HUES64 (cell line): ENCODE results near the gene ARHGAP35.
"Not testable (repeated sequence)": the region's sequence is repeated elsewhere in the genome, so short reads cannot be mapped to it uniquely, and the experiment has no call there.

Experiments
- H3K27ac ChIP-seq: 2 replicates; pipeline ENCODE4 v1.7.0; 2013; ENCODE audit warnings: low read depth, low read length, inconsistent platforms
- H3K27me3 ChIP-seq: 2 replicates; pipeline ENCODE4 v1.6.1; 2013; ENCODE audit warnings: mild to moderate bottlenecking, low read length; ENCODE audit not compliant: insufficient read depth
- H3K36me3 ChIP-seq: 2 replicates; pipeline ENCODE4 v1.6.1; 2013; ENCODE audit warnings: mild to moderate bottlenecking, low read length; ENCODE audit not compliant: insufficient read depth
- H3K4me1 ChIP-seq: 2 replicates; pipeline ENCODE4 v1.6.1; 2013; ENCODE audit warnings: mild to moderate bottlenecking, low read length, moderate library complexity; ENCODE audit not compliant: insufficient read depth
- H3K4me3 ChIP-seq: 2 replicates; pipeline ENCODE4 v1.5.1; 2013; ENCODE audit warnings: mild to moderate bottlenecking, low read length, moderate library complexity
- H3K9ac ChIP-seq: 2 replicates; pipeline ENCODE4 v1.6.1; 2013; ENCODE audit warnings: mild to moderate bottlenecking, low read depth, low read length
- H3K9me3 ChIP-seq: 2 replicates; pipeline ENCODE4 v1.6.1; 2013; ENCODE audit warnings: low read depth, low read length; ENCODE audit not compliant: insufficient read depth
- WGBS: fragments of 150-250, 120-280 bp; methylation state at CpG from one replicate; pipeline ENCODE4 v1.1.7; 2013; ENCODE audit warnings: missing lambda C conversion rate; 5-methylcytosine and 5-hydroxymethylcytosine counted together

Gene ARHGAP35

DNA sequence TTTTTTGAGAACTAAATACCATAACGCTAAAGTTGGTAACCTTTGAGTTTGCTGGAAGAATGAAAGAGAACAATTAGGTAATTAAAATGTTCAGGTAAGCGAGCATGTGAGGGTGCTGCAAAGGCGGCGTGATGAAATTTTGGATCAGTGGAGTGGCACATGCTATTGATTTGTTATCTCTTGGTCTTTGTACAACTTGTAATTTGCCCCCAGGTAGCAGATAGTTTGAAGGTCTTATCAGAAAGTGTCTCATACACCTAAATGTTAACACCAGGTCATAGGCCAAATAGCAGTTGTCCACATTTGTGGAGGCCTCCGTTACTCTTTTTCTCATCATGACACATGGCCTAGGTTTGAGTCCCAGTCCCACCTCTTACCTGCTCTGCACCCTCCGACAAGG lies 14.9 kb downstream of the ARHGAP35 start:
- H3K27me3 ChIP-seq = no peaks in the 10 kb centered on the region
- no peak overlapping the region for H3K4me3 ChIP-seq
- H3K9me3 ChIP-seq = no peaks in the 10 kb centered on the region
- 93% methylated on average over 6 of the region's 6 CpGs for WGBS
- peak overlapping the region; percentile 56; the same call in 1 of the 2 replicates for H3K27ac ChIP-seq
- H3K9ac ChIP-seq = no peak overlapping the region
- peaks cover 3% of the 10 kb centered on the region; the same call in 1 of the 2 replicates for H3K36me3 ChIP-seq
- peaks cover 8% of the 10 kb centered on the region; the same call in 1 of the 2 replicates for H3K4me1 ChIP-seq

DNA sequence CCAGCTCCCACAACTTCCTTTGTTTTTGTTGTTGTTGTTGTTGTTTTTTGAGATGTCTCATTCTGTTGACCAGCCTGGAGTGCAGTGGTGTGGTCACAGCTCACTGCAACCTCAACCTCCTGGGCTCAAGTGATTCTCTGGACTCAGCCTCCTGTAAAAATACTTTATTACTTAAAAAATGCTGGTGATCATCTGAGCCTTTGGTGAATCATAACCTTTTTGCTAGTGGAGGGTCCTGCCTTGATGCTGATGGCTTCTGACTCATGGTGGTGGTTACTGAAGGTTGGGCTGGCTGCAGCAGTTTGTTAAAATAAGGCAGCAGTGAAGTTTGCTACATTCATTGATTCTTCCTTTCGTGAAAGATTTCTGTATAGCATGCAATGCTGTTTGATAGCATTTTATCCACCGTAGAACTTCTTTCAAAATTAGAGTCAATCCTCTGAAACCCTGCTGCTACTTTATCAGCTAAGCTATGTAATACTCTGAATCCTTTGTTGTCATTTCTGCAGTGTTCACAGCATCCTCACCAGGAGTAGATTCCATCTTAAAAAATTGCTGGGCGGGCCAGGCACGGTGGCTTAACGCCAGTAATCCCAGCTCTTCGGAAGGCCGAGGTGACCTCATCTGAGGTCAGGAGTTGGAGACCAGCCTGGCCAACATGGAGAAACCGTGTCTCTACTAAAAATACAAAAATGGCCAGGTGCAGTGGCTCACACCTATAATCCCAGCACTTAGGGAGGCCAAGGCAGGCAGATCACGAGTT lies 18.0 kb downstream of the ARHGAP35 start:
- Histone ChIP-seq H3K9me3 (no peaks in the 10 kb centered on the region), H3K27me3 (no peaks in the 10 kb centered on the region), H3K36me3 (0 out of 2 replicates have a peak, but pooled peaks cover 3% of the 10 kb centered on the region), H3K27ac (no peak overlapping the region), H3K4me3 (no peak overlapping the region), H3K9ac (no peak overlapping the region), H3K4me1 (peaks cover 8% of the 10 kb centered on the region; the same call in 1 of the 2 replicates)
- WGBS = 94% methylated on average over 9 of the region's 9 CpGs

DNA sequence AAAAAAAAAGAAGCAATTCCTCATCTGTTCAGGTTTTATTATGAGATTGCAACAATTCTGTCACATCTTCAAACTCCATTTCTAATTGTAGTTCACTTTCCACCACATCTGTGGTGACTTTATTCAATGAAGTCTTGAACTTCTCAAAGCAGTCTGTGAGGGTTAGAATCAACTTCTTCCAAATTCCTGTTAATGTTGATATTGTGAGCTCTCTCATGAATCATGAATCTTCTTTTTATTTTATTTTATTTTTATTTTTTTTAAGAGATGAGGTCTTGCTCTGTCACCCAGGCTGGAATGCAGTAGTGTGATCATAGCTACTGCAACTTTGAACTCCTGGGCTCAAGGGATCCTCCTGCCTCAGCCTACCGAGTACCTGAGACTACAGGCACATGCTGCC lies 19.6 kb downstream of the ARHGAP35 start:
- Histone ChIP-seq H3K9me3 (no peaks in the 10 kb centered on the region), H3K4me3 (no peak overlapping the region), H3K27me3 (no peaks in the 10 kb centered on the region), H3K36me3 (0 out of 2 replicates have a peak, but pooled peaks cover 3% of the 10 kb centered on the region), H3K4me1 (peaks cover 2% of the 10 kb centered on the region; the same call in 1 of the 2 replicates), H3K27ac (no peak overlapping the region), H3K9ac (no peak overlapping the region)
- 91% methylated on average over 1 of the region's 1 CpG for WGBS

DNA sequence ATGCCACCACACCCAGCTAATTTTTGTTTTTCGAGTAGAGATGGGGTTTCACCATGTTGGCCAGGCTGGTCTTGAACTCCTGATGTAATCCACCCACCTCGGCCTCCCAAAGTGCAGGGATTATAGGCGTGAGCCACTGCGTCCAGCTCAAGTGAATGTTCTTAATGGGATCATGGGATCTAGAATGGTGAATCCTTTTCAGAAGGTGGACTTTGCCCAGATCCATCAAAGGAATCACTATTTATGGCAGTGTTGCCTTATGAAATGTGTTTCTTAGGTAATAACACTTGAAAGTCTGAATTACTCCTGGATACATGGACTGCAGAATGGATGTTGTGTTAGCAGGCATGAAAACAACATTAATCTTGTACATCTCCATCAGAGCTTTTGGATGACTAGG lies 20.3 kb downstream of the ARHGAP35 start:
- Histone ChIP-seq H3K9ac (no peak overlapping the region), H3K4me3 (no peak overlapping the region), H3K9me3 (no peaks in the 10 kb centered on the region), H3K4me1 (no peaks in the 10 kb centered on the region), H3K36me3 (0 out of 2 replicates have a peak, but pooled peaks cover 3% of the 10 kb centered on the region), H3K27me3 (no peaks in the 10 kb centered on the region), H3K27ac (no peak overlapping the region)
- 95% methylated on average over 4 of the region's 4 CpGs for WGBS

DNA sequence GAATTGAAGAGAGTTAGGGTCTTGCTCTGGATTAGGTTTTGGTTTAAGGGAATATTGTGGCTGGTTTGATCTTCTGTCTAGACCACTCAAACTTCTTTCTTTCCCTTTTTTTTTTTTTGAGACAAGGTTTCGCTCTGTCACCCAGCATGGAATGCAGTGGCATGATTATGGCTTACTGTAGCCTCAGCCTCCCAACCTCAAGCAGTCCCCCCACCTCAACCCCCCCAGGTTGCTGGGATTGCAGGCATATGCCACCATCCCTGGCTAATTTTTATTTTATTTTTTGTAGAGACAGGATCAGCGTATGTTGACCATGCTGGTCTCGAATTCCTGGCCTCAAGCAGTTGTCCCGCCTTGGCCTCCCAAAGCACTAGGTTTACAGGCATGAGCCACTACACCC lies 21.2 kb downstream of the ARHGAP35 start:
- WGBS = 94% methylated on average over 4 of the region's 4 CpGs
- H3K4me3 ChIP-seq = no peak overlapping the region
- no peaks in the 10 kb centered on the region for H3K27me3 ChIP-seq
- no peaks in the 10 kb centered on the region for H3K4me1 ChIP-seq
- H3K9me3 ChIP-seq = no peaks in the 10 kb centered on the region
- 0 out of 2 replicates have a peak, but pooled peaks cover 3% of the 10 kb centered on the region for H3K36me3 ChIP-seq
- H3K27ac ChIP-seq = no peak overlapping the region
- H3K9ac ChIP-seq = no peak overlapping the region

DNA sequence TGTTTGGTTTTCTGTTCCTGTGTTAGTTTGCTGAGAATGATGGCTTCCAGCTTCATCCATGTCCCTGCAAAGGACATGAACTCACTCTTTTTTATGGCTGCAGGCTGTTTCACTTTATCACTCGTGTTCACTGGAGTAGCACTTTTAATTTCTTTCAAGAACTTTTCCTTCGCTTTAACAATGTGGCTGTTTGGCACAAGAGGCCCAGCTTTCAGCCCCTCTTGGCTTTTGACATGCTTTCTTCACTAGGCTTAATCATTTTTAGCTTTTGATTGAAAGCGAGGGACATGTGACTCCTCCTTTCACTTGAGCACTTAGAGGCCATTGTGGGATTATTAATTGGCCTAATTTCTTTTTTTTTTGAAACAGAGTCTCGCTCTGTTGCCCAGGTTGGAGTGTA lies 22.0 kb downstream of the ARHGAP35 start:
- H3K27ac ChIP-seq, H3K36me3 ChIP-seq, H3K4me1 ChIP-seq, H3K9me3 ChIP-seq, H3K9ac ChIP-seq, H3K4me3 ChIP-seq, H3K27me3 ChIP-seq: not testable (repeated sequence)
- 93% methylated on average over 4 of the region's 4 CpGs for WGBS

DNA sequence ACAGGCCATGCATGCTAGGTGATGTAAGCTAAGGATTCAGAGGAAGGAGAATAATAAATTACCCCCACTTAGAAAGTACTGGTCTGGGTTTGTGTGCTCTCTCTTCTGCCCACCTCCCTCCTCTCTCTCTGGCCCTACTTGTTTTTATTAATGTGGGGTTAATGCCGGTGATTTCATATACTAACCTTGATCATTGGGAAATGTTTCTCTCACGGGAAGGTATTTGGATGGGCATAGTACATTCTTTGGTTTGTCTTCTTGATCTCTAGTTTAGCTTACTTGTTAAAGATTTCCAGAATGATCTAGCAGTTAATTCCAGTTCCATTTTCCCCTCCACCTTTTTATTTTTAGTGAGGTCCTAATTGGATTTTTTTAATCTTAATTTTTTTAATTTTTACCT lies 24.6 kb downstream of the ARHGAP35 start:
- Histone ChIP-seq H3K4me1 (no peaks in the 10 kb centered on the region), H3K9me3 (no peaks in the 10 kb centered on the region), H3K36me3 (0 out of 2 replicates have a peak, but pooled peaks cover under 1% of the 10 kb centered on the region), H3K27ac (no peak overlapping the region), H3K27me3 (no peaks in the 10 kb centered on the region), H3K4me3 (no peak overlapping the region), H3K9ac (no peak overlapping the region)
- 95% methylated on average over 2 of the region's 2 CpGs for WGBS

DNA sequence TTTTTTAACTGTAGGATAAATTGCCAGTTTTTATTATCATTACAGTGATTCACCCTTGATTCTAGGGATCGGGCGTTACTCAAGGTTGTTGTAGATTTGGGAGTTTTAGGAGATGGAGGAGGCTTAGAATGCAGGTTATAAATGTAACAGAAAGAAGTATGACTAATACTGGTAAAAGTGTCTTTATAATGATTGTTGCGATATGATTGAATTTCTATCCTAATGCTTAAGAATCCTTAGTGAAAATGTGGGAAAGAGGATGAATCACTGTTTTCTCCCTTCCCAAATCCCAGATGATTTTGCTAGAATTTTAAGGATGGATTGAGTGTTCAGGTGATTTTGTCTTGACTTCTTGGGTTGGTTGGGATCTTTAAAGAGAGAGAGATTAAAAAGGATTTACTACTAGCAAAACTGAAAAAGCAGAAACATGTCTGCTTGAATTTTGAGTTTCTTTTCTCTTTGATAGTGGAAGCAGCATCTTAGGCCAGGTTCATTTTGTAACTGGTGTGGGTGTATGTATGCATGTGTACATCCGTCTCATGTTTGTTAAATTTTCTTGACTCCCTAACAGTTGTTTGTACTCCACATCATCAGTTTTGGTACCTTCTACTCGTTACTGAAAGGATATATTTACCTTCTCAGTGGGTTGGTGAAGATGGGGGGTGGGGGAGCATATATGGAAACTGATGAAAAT lies 25.9 kb downstream of the ARHGAP35 start:
- Histone ChIP-seq H3K27me3 (no peaks in the 10 kb centered on the region), H3K27ac (no peak overlapping the region), H3K9me3 (no peaks in the 10 kb centered on the region), H3K4me1 (no peaks in the 10 kb centered on the region), H3K4me3 (no peak overlapping the region), H3K9ac (no peak overlapping the region), H3K36me3 (no peaks in the 10 kb centered on the region)
- 95% methylated on average over 4 of the region's 5 CpGs for WGBS

DNA sequence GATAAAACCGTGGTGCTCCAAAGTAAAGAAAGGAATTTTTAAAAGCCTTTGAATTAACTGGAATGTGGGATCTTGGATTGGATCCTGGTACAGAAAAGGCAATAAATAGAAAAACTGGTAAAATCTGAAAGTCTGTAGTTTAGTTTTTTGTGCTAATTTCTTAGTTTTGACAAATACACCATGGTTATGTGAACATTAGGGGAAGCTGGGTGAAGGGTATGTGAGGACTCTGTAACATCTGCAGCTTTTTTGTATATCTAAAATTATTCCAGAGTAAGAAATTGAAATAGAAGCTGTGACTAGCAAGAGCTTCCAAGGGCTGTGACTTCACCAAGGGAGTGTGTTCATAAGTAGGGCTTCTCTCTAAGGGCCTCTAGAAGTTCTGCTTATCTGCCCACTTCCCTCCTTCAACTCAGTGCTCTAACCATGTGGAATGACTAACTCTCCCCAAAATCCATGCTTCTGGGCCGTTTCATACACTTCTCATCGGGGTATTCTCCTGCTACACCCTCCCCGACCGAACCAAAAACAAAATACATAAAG lies 26.5 kb downstream of the ARHGAP35 start:
- Histone ChIP-seq H3K9ac (no peak overlapping the region), H3K27ac (no peak overlapping the region), H3K27me3 (no peaks in the 10 kb centered on the region), H3K9me3 (no peaks in the 10 kb centered on the region), H3K4me1 (no peaks in the 10 kb centered on the region), H3K4me3 (no peak overlapping the region), H3K36me3 (no peaks in the 10 kb centered on the region)
- WGBS = 92% methylated on average over 5 of the region's 5 CpGs

DNA sequence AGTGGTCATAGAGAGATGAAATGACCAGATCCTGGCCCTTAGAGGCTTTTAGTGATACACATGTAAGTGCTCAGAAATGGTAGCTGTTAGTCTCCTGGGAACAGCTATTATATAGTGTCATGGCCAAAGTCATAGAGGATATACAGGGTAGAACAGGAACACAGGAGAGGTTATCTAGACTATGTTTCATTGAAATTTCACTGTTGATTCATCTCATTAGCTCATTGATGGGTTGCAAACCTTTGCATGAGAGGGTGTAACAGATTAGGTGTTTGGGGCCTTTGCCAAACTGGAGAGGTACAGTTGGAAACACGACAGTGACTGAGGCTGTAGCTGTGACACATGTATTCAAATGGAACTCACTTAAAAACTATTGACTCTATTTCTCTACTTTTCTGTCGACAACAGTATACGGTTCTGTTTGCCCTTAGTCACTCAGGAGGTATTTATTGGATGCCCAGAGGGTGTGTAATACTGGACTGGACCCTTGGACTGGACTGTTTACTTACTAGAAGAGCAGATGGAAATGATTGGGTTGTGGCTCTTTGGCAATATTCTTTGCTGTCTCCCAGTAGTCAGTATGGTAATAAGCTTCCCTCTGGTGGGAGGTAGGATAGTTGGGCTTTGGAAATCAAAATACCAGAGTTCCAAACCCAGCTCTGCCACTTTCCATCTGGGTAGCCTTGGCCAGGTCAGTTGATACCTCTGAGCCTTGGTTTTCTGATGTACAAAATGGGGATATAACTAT lies 29.8 kb downstream of the ARHGAP35 start:
- H3K9me3 ChIP-seq = no peaks in the 10 kb centered on the region
- no peaks in the 10 kb centered on the region for H3K27me3 ChIP-seq
- WGBS = 92% methylated on average over 3 of the region's 3 CpGs
- no peak overlapping the region for H3K27ac ChIP-seq
- no peak overlapping the region for H3K4me3 ChIP-seq
- H3K36me3 ChIP-seq = no peaks in the 10 kb centered on the region; the same call in 1 of the 2 replicates
- H3K4me1 ChIP-seq = no peaks in the 10 kb centered on the region
- no peak overlapping the region for H3K9ac ChIP-seq
